ENCODE results near the gene NUDT2. TPM values are rescaled to one million over a fixed set of nuclear protein-coding genes. Genes with fewer than 3 reads are reported as not detected.

Gene NUDT2
- polyA plus RNA-seq, 1 donor from 2014 or later = 62.6 TPM

GRCh38 chr9:34332076-34332964 lies 3.0 kb downstream of the NUDT2 start:
- peaks cover 3% of the 10 kb centered on the region for H3K79me2 ChIP-seq (replicated peaks; ENCODE audit: insufficient read depth, low read length)
- H3K9me2 ChIP-seq (ENCODE audit: insufficient read depth, low read length) = no peaks in the 10 kb centered on the region
- peak overlapping the region; percentile 12 for H3K4me3 ChIP-seq (ENCODE audit: low read length)
- no peaks in the 10 kb centered on the region for H3K36me3 ChIP-seq (ENCODE audit: insufficient read depth, low read length)
- no peak overlapping the region for H2AFZ ChIP-seq (ENCODE audit: low read depth, low read length)
- no peak overlapping the region for H3K4me2 ChIP-seq (ENCODE audit: low read length)
- H3K27ac ChIP-seq (ENCODE audit: low read length) = peak overlapping the region; percentile 32
- peak overlapping the region; percentile 4 for H3K9ac ChIP-seq (ENCODE audit: low read length)
- peak; percentile 91 for TF ChIP-seq RAD21 (conservative IDR thresholded peaks at IDR 0.05)
- TF ChIP-seq EZH2 (IDR thresholded peaks at IDR 0.05; ENCODE audit: borderline replicate concordance, insufficient read depth, low read length, poor library complexity, severe bottlenecking) = no peak
- no peak for TF ChIP-seq POLR2AphosphoS5 (IDR thresholded peaks at IDR 0.05)
- no peak for TF ChIP-seq MXI1 (conservative IDR thresholded peaks at IDR 0.05; ENCODE audit: poor library complexity, severe bottlenecking)
- peak; percentile 90 for TF ChIP-seq CTCF (IDR thresholded peaks at IDR 0.05; ENCODE audit: poor library complexity, severe bottlenecking)
- peak; percentile 34 for TF ChIP-seq EP300 (conservative IDR thresholded peaks at IDR 0.05; ENCODE audit: poor library complexity, severe bottlenecking)
- TF ChIP-seq TAF1 (IDR thresholded peaks at IDR 0.05; ENCODE audit: low read depth) = no peak
- TF ChIP-seq REST (IDR thresholded peaks at IDR 0.05; ENCODE audit: borderline replicate concordance) = no peak
- TF ChIP-seq SMC3 (conservative IDR thresholded peaks at IDR 0.05; ENCODE audit: poor library complexity) = peak; percentile 94
- H3K9me3 ChIP-seq (ENCODE audit: low read length) = no peaks in the 10 kb centered on the region
- H4K20me1 ChIP-seq (ENCODE audit: insufficient read depth) = no peaks in the 10 kb centered on the region
- H3F3A ChIP-seq (ENCODE audit: insufficient read depth, low read length, poor library complexity, severe bottlenecking) = no peaks in the 10 kb centered on the region
- no peaks in the 10 kb centered on the region for H3K27me3 ChIP-seq (ENCODE audit: insufficient read depth, low read depth, low read length)

- H3F3A ChIP-seq (ENCODE audit: insufficient read depth, low read length, poor library complexity, severe bottlenecking) = no peaks in the 10 kb centered on the region
- H4K20me1 ChIP-seq (ENCODE audit: insufficient read depth) = no peaks in the 10 kb centered on the region
- no peaks in the 10 kb centered on the region for H3K27me3 ChIP-seq (ENCODE audit: insufficient read depth, low read depth, low read length)
- H3K9me3 ChIP-seq (ENCODE audit: low read length) = no peaks in the 10 kb centered on the region
- no peak overlapping the region for H3K4me2 ChIP-seq (ENCODE audit: low read length)
- TF ChIP-seq POLR2AphosphoS5 (IDR thresholded peaks at IDR 0.05) = no peak
- TF ChIP-seq EP300 (conservative IDR thresholded peaks at IDR 0.05; ENCODE audit: poor library complexity, severe bottlenecking) = no peak
- TF ChIP-seq REST (IDR thresholded peaks at IDR 0.05; ENCODE audit: borderline replicate concordance) = no peak
- no peak for TF ChIP-seq MXI1 (conservative IDR thresholded peaks at IDR 0.05; ENCODE audit: poor library complexity, severe bottlenecking)
- no peak for TF ChIP-seq RAD21 (conservative IDR thresholded peaks at IDR 0.05)
- TF ChIP-seq SMC3 (conservative IDR thresholded peaks at IDR 0.05; ENCODE audit: poor library complexity) = no peak
- no peak for TF ChIP-seq CTCF (IDR thresholded peaks at IDR 0.05; ENCODE audit: poor library complexity, severe bottlenecking)
- no peak for TF ChIP-seq TAF1 (IDR thresholded peaks at IDR 0.05; ENCODE audit: low read depth)
- TF ChIP-seq EZH2 (IDR thresholded peaks at IDR 0.05; ENCODE audit: borderline replicate concordance, insufficient read depth, low read length, poor library complexity, severe bottlenecking) = no peak
- H2AFZ ChIP-seq (ENCODE audit: low read depth, low read length) = no peak overlapping the region
- H3K4me3 ChIP-seq (ENCODE audit: low read length) = peak overlapping the region; percentile 18
- no peaks in the 10 kb centered on the region for H3K36me3 ChIP-seq (ENCODE audit: insufficient read depth, low read length)
- no peaks in the 10 kb centered on the region for H3K79me2 ChIP-seq (replicated peaks; ENCODE audit: insufficient read depth, low read length)
- H3K9ac ChIP-seq (ENCODE audit: low read length) = no peak overlapping the region
- H3K27ac ChIP-seq (ENCODE audit: low read length) = peak overlapping the region; percentile 32
- no peaks in the 10 kb centered on the region for H3K9me2 ChIP-seq (ENCODE audit: insufficient read depth, low read length)
Observed at GRCh38 chr9:34333836-34334235, 4.5 kb downstream of the NUDT2 start.

Measured in neural cell (in vitro differentiated cells).